ENCODE results near the gene RICTOR. TPM values are rescaled to one million over a fixed set of nuclear protein-coding genes. Genes with fewer than 3 reads are reported as not detected.

The RICTOR gene
- total RNA-seq, 1 experiment from 2014 or later = 41.1 TPM

DNA sequence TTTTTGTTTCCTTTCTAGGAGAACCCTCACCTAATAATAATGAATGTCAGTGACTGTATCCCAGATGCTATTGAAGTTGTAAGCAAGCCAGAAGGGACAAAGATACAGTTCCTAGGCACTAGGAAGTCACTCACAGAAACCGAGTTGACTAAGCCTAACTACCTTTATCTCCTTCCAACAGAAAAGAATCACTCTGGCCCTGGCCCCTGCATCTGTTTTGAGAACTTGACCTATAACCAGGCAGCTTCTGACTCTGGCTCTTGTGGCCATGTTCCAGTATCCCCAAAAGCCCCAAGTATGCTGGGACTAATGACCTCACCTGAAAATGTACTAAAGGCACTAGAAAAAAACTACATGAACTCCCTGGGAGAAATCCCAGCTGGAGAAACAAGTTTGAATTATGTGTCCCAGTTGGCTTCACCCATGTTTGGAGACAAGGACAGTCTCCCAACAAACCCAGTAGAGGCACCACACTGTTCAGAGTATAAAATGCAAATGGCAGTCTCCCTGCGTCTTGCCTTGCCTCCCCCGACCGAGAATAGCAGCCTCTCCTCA, 141.3 kb downstream of the RICTOR start:
- H3K27me3 Mint-ChIP-seq (ENCODE audit: unreplicated experiment) = no peaks in the 10 kb centered on the region
- no peaks in the 10 kb centered on the region for H3K4me1 Mint-ChIP-seq (ENCODE audit: low read depth, unreplicated experiment)
- CTCF ChIA-PET = no interaction called here
- intact Hi-C loops (cut with micrococcal nuclease; ENCODE audit: unreplicated experiment) = no loop called here
- TF ChIP-seq CTCF (IDR thresholded peaks at IDR 0.05; ENCODE audit: unreplicated experiment) = no peak
- H3K27ac Mint-ChIP-seq (ENCODE audit: unreplicated experiment) = no peak overlapping the region
- DNase-seq = no peak
- H3K9me3 Mint-ChIP-seq (ENCODE audit: low read depth, unreplicated experiment) = no peaks in the 10 kb centered on the region
- no peak overlapping the region for H3K4me3 Mint-ChIP-seq (ENCODE audit: low read depth, unreplicated experiment)
- no TSS peak for BruUV-seq (replicated peaks)
- peaks cover 29% of the 10 kb centered on the region for H3K36me3 Mint-ChIP-seq (ENCODE audit: insufficient read depth, unreplicated experiment)

- H3K27ac Mint-ChIP-seq (ENCODE audit: unreplicated experiment) = no peak overlapping the region
- no peak overlapping the region for H3K4me3 Mint-ChIP-seq (ENCODE audit: low read depth, unreplicated experiment)
- peaks cover 22% of the 10 kb centered on the region for H3K36me3 Mint-ChIP-seq (ENCODE audit: insufficient read depth, unreplicated experiment)
- no peak for DNase-seq
- CTCF ChIA-PET = no interaction called here
- intact Hi-C loops (cut with micrococcal nuclease; ENCODE audit: unreplicated experiment) = no loop called here
- BruUV-seq (replicated peaks) = no TSS peak
- H3K4me1 Mint-ChIP-seq (ENCODE audit: low read depth, unreplicated experiment) = no peaks in the 10 kb centered on the region
- no peaks in the 10 kb centered on the region for H3K9me3 Mint-ChIP-seq (ENCODE audit: low read depth, unreplicated experiment)
- no peaks in the 10 kb centered on the region for H3K27me3 Mint-ChIP-seq (ENCODE audit: unreplicated experiment)
- no peak for TF ChIP-seq CTCF (IDR thresholded peaks at IDR 0.05; ENCODE audit: unreplicated experiment)
These were observed 142.5 kb downstream of the RICTOR start for GRCh38 chr5:38931731-38932130.

DNA sequence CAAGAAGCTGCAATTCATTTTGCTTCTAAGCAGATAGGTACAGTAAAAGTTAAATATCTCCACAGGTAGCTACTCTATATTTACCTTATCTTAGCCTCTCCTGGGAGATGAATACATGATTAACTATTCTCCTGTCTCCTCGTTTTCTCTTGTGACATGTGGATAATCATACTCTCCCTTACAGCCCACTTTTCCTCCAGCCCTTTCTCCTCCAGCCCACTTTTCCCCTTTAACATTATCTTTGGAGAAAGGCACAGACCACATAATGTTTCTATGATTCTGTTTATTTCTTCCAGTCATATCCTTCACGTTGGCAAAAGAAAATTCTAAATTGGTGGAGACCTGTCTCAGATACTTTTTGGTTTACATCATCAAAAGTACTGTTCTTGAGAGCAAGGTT, 144.4 kb downstream of the RICTOR start:
- Mint-ChIP-seq H3K4me3 (ENCODE audit: low read depth, unreplicated experiment) (no peak overlapping the region), H3K36me3 (ENCODE audit: insufficient read depth, unreplicated experiment) (peaks cover 24% of the 10 kb centered on the region), H3K27me3 (ENCODE audit: unreplicated experiment) (no peaks in the 10 kb centered on the region), H3K27ac (ENCODE audit: unreplicated experiment) (no peak overlapping the region), H3K4me1 (ENCODE audit: low read depth, unreplicated experiment) (no peaks in the 10 kb centered on the region), H3K9me3 (ENCODE audit: low read depth, unreplicated experiment) (no peaks in the 10 kb centered on the region)
- BruUV-seq (replicated peaks) = no TSS peak
- intact Hi-C loops (cut with micrococcal nuclease; ENCODE audit: unreplicated experiment) = no loop called here
- no peak for DNase-seq
- CTCF ChIA-PET = no interaction called here
- TF ChIP-seq CTCF (IDR thresholded peaks at IDR 0.05; ENCODE audit: unreplicated experiment) = no peak

- CTCF ChIA-PET = no interaction called here
- Mint-ChIP-seq H3K27me3 (ENCODE audit: unreplicated experiment) (no peaks in the 10 kb centered on the region), H3K36me3 (ENCODE audit: insufficient read depth, unreplicated experiment) (peaks cover 14% of the 10 kb centered on the region), H3K4me3 (ENCODE audit: low read depth, unreplicated experiment) (no peak overlapping the region), H3K9me3 (ENCODE audit: low read depth, unreplicated experiment) (no peaks in the 10 kb centered on the region), H3K4me1 (ENCODE audit: low read depth, unreplicated experiment) (no peaks in the 10 kb centered on the region), H3K27ac (ENCODE audit: unreplicated experiment) (no peak overlapping the region)
- intact Hi-C loops (cut with micrococcal nuclease; ENCODE audit: unreplicated experiment) = no loop called here
- BruUV-seq (replicated peaks) = no TSS peak
- no peak for DNase-seq
- TF ChIP-seq CTCF (IDR thresholded peaks at IDR 0.05; ENCODE audit: unreplicated experiment) = no peak
These were observed 146.7 kb downstream of the RICTOR start for GRCh38 chr5:38927470-38927869.
